SK-N-SH (cell line): ENCODE measurements around the gene HLA-DQA2. TPM values are rescaled to one million over a fixed set of nuclear protein-coding genes. Genes with fewer than 3 reads are reported as not detected.
A peak's percentile ranks its signal among the peaks of the same experiment; 100 is the strongest.

ENCODE experiments used
- CTCF ChIA-PET: fragments of 300-600, 350-600 bp; formaldehyde crosslinking; extraction: SDS; loops from one replicate; lab custom pipeline; 2021; lab: Yijun Ruan, JAX
- POLR2A ChIA-PET: fragments of 350-600 bp; sonication (Branson Sonifier 250); formaldehyde crosslinking; extraction: SDS; loops from one replicate; lab custom pipeline; 2020; ENCODE audit warnings: antibody characterized with exemption, inconsistent platforms; lab: Yijun Ruan, JAX
- DNase-seq: peaks from one replicate; pipeline ENCODE4 v3.0.0; 2012
- H2AFZ ChIP-seq: fragments of 200-600 bp; sonication (generic); 2 replicates; pipeline ENCODE4 v1.8.1; 2016; ENCODE audit warnings: antibody characterized with exemption, mild to moderate bottlenecking, low read depth
- H3F3A ChIP-seq: fragments of 200-600 bp; sonication (generic); replicated peaks from 2 replicates; pipeline ENCODE3; 2016; ENCODE audit warnings: antibody characterized with exemption, mild to moderate bottlenecking; ENCODE audit not compliant: insufficient read depth
- H3K27ac ChIP-seq, 2 experiments: fragments of 200-500 bp in 1 of 2; fragments of 200-600 bp in 1 of 2; sonication (Bioruptor generic) in 1 of 2; sonication (generic), shearing (Covaris generic) in 1 of 2; 2 replicates each; pipeline versions ENCODE4 v1.5.1 to v1.6.1; 2014 to 2016; ENCODE audit warnings: low read depth in 2 of 2, inconsistent platforms in 1 of 2, low read length in 1 of 2, mild to moderate bottlenecking in 1 of 2, mixed read lengths in 1 of 2
- H3K27me3 ChIP-seq: fragments of 200-600 bp; sonication (generic), shearing (Covaris generic); 2 replicates; pipeline ENCODE4 v1.6.1; 2016; ENCODE audit warnings: mixed run types; ENCODE audit not compliant: insufficient read depth
- H3K36me3 ChIP-seq, 2 experiments: fragments of 200-500 bp in 1 of 2; fragments of 200-600 bp in 1 of 2; sonication (Bioruptor generic) in 1 of 2; sonication (generic) in 1 of 2; replicated peaks in 1 of 2; 2 replicates each; pipeline versions ENCODE3 to v1.5.1; 2014 to 2016; ENCODE audit warnings: low read length in 1 of 2, mild to moderate bottlenecking in 1 of 2; ENCODE audit not compliant: insufficient read depth in 2 of 2, control insufficient read depth in 1 of 2
- H3K4me1 ChIP-seq, 2 experiments: fragments of 200-500 bp in 1 of 2; fragments of 200-600 bp in 1 of 2; sonication (Bioruptor generic) in 1 of 2; sonication (generic), shearing (Covaris generic) in 1 of 2; 2 replicates each; pipeline versions ENCODE4 v1.5.1 to v1.6.1; 2014 to 2016; ENCODE audit warnings: low read depth in 1 of 2, low read length in 1 of 2, mixed run types in 1 of 2; ENCODE audit not compliant: insufficient read depth in 2 of 2, control insufficient read depth in 1 of 2
- H3K4me2 ChIP-seq: fragments of 200-600 bp; sonication (generic), shearing (Covaris generic); 2 replicates; pipeline ENCODE4 v1.6.1; 2017; ENCODE audit warnings: mixed run types
- H3K4me3 ChIP-seq, 2 experiments: fragments of 200-500 bp in 1 of 2; fragments of 200-600 bp in 1 of 2; sonication (Bioruptor generic) in 1 of 2; sonication (generic), shearing (Covaris generic) in 1 of 2; 2 replicates each; pipeline versions ENCODE4 v1.5.1 to v1.8.1; 2014 to 2016; ENCODE audit warnings: low read depth in 2 of 2, inconsistent platforms in 1 of 2, low read length in 1 of 2, mild to moderate bottlenecking in 1 of 2, mixed read lengths in 1 of 2, moderate library complexity in 1 of 2
- H3K79me2 ChIP-seq: fragments of 200-600 bp; sonication (generic); 2 replicates; pipeline ENCODE4 v1.8.1; 2017; ENCODE audit warnings: mild to moderate bottlenecking; ENCODE audit not compliant: insufficient read depth
- H3K9ac ChIP-seq: fragments of 200-600 bp; sonication (generic); 2 replicates; pipeline ENCODE4 v1.6.1; 2017; ENCODE audit warnings: mixed run types
- H3K9me2 ChIP-seq: fragments of 200-600 bp; sonication (generic); 2 replicates; pipeline ENCODE4 v1.6.1; 2017; ENCODE audit warnings: mixed run types
- H3K9me3 ChIP-seq: fragments of 200-600 bp; sonication (generic); 2 replicates; pipeline ENCODE4 v1.6.1; 2017; ENCODE audit warnings: mixed run types, mild to moderate bottlenecking, moderate library complexity
- H4K20me1 ChIP-seq: fragments of 200-600 bp; sonication (generic); 2 replicates; pipeline ENCODE4 v1.6.1; 2017; ENCODE audit warnings: mild to moderate bottlenecking, mixed run types; ENCODE audit not compliant: insufficient read depth
- CTCF ChIP-seq: fragments of 200-600 bp; sonication (generic); IDR thresholded peaks from 2 replicates; pipeline ENCODE4 v1.6.1; 2017; ENCODE audit warnings: antibody characterized with exemption, mild to moderate bottlenecking, moderate library complexity
- ELF1 ChIP-seq: IDR thresholded peaks from 2 replicates; pipeline ENCODE4 v1.4.0; 2012
- EZH2phosphoT487 ChIP-seq: fragments of 200-600 bp; sonication (generic); IDR thresholded peaks from 2 replicates; pipeline ENCODE4 v1.6.1; 2017; ENCODE audit warnings: low read depth, mixed run types, mild to moderate bottlenecking, antibody characterized with exemption, moderate library complexity, borderline replicate concordance
- MEF2A ChIP-seq: IDR thresholded peaks from 2 replicates; pipeline ENCODE4 v1.4.0; 2012; ENCODE audit warnings: low read depth, borderline replicate concordance
- MXI1 ChIP-seq: IDR thresholded peaks from 2 replicates; pipeline ENCODE4 v1.6.1; 2012; ENCODE audit warnings: mild to moderate bottlenecking, low read depth, low read length, improper control_type of control experiment
- NFIC ChIP-seq: IDR thresholded peaks from 2 replicates; pipeline ENCODE4 v1.4.0; 2012; ENCODE audit warnings: borderline replicate concordance
- PBX3 ChIP-seq: IDR thresholded peaks from 2 replicates; pipeline ENCODE4; 2012
- RAD21 ChIP-seq: IDR thresholded peaks from 2 replicates; pipeline ENCODE4 v1.6.1; 2012; ENCODE audit warnings: mild to moderate bottlenecking, low read length
- SMC3 ChIP-seq: IDR thresholded peaks from 2 replicates; pipeline ENCODE4 v1.6.1; 2012; ENCODE audit warnings: low read depth, low read length, improper control_type of control experiment
- TAF1 ChIP-seq: IDR thresholded peaks from 2 replicates; pipeline ENCODE4 v1.6.1; 2012; ENCODE audit warnings: low read depth, mild to moderate bottlenecking, low read length, moderate library complexity, borderline replicate concordance
- USF1 ChIP-seq: IDR thresholded peaks from 2 replicates; pipeline ENCODE4 v1.4.0; 2012; ENCODE audit warnings: low read depth, borderline replicate concordance
- WGBS: methylation state at CpG from one replicate; pipeline ENCODE4 v1.1.6; 2017; ENCODE audit warnings: low lambda C conversion rate; 5-methylcytosine and 5-hydroxymethylcytosine counted together
- polyA plus RNA-seq, 3 experiments: library from polyadenylated mRNA; depleted of rRNA; stranded (reverse); fragments of >200 nt; gene quantifications; 2 replicates each; pipeline ENCODE4 v1.2.3, GENCODE V29; 2012

Gene HLA-DQA2
- polyA plus RNA-seq, 1 of the 3 experiments (the other 2 are of a cell fraction) = not detected

GRCh38 chr6:32785781-32786533 lies 44.8 kb downstream of the HLA-DQA2 start:
- POLR2A ChIA-PET = no interaction called here
- Histone ChIP-seq H3K36me3 (no peaks in the 10 kb centered on the region), H3K9me3 (no peaks in the 10 kb centered on the region), H3F3A (no peaks in the 10 kb centered on the region), H3K27ac (no peak overlapping the region), H3K9ac (no peak overlapping the region), H3K9me2 (no peaks in the 10 kb centered on the region), H2AFZ (no peak overlapping the region), H3K79me2 (no peaks in the 10 kb centered on the region), H3K27me3 (peaks cover 8% of the 10 kb centered on the region; the same call in 1 of the 2 replicates), H3K4me1 (no peaks in the 10 kb centered on the region), H3K4me3 (no peak overlapping the region), H4K20me1 (no peaks in the 10 kb centered on the region), H3K4me2 (no peak overlapping the region)
- WGBS = 23% methylated on average over 5 of the region's 5 CpGs
- CTCF ChIA-PET = interaction anchor here (0.5 to 3.8 kb wide), 22 partner anchors 9 to 1929 kb away, joined by 3 to 40 read pairs (median 3); partner anchors contain the start of gene TAP2
- TF ChIP-seq TAF1 (no peak), RAD21 (peak; percentile 68), CTCF (peak; percentile 67), SMC3 (0 out of 2 replicates have a peak, but pooled peaks have one; percentile 23)
- DNase-seq = peak; percentile 37

GRCh38 chr6:32790306-32790705 lies 49.1 kb downstream of the HLA-DQA2 start:
- no peak overlapping the region for H2AFZ ChIP-seq
- H3K79me2 ChIP-seq = no peaks in the 10 kb centered on the region
- no peaks in the 10 kb centered on the region for H4K20me1 ChIP-seq
- H3K4me3 ChIP-seq = no peak overlapping the region
- no peak overlapping the region for H3K9ac ChIP-seq
- no peak overlapping the region for H3K27ac ChIP-seq
- no peaks in the 10 kb centered on the region for H3K9me2 ChIP-seq
- no peaks in the 10 kb centered on the region for H3K36me3 ChIP-seq
- TF ChIP-seq USF1 (no peak), PBX3 (no peak), SMC3 (no peak), EZH2phosphoT487 (no peak), TAF1 (no peak), NFIC (no peak), RAD21 (no peak), CTCF (no peak), ELF1 (no peak), MXI1 (no peak), MEF2A (no peak)
- ChIA-PET CTCF (no interaction called here), POLR2A (no interaction called here)
- H3K4me1 ChIP-seq = no peaks in the 10 kb centered on the region
- 0% methylated on average over 2 of the region's 2 CpGs for WGBS
- H3F3A ChIP-seq = no peaks in the 10 kb centered on the region
- H3K9me3 ChIP-seq = no peaks in the 10 kb centered on the region
- DNase-seq = no peak
- H3K27me3 ChIP-seq = peaks cover 50% of the 10 kb centered on the region; the same call in 1 of the 2 replicates
- H3K4me2 ChIP-seq = no peak overlapping the region
